Neuronal stem cell (in vitro differentiated cells): Measurements from ENCODE around the gene ARHGAP22.

ENCODE experiments used
- DNase-seq: peaks from one replicate; pipeline ENCODE4 v3.0.0-alpha.2; 2013; ENCODE audit warnings: low spot score
- H2AFZ ChIP-seq: one replicate; pipeline ENCODE4 v1.6.1; 2013; ENCODE audit warnings: mild to moderate bottlenecking, low read length, inconsistent platforms
- H2AK5ac ChIP-seq: 2 replicates; pipeline ENCODE4 v1.6.1; 2013; ENCODE audit warnings: low read depth, mild to moderate bottlenecking, inconsistent platforms, low read length, moderate library complexity, mixed read lengths
- H2BK120ac ChIP-seq: 2 replicates; pipeline ENCODE4 v1.6.1; 2013; ENCODE audit warnings: low read depth, mild to moderate bottlenecking, inconsistent platforms, low read length, moderate library complexity, mixed read lengths
- H2BK12ac ChIP-seq: one replicate; pipeline ENCODE4 v1.6.1; 2013; ENCODE audit warnings: low read length, inconsistent platforms
- H2BK15ac ChIP-seq: 2 replicates; pipeline ENCODE4 v1.6.1; 2013; ENCODE audit warnings: mild to moderate bottlenecking, low read length, inconsistent platforms, mixed read lengths
- H2BK5ac ChIP-seq: one replicate; pipeline ENCODE4 v1.6.1; 2013; ENCODE audit warnings: inconsistent platforms, mild to moderate bottlenecking, low read length, moderate library complexity
- H3K14ac ChIP-seq: one replicate; pipeline ENCODE4 v1.6.1; 2013; ENCODE audit warnings: low read length, inconsistent platforms
- H3K18ac ChIP-seq: 2 replicates; pipeline ENCODE4 v1.6.1; 2013; ENCODE audit warnings: low read length, inconsistent platforms
- H3K23ac ChIP-seq: 2 replicates; pipeline ENCODE4 v1.6.1; 2013; ENCODE audit warnings: low read depth, mild to moderate bottlenecking, mixed read lengths, low read length, inconsistent platforms; ENCODE audit not compliant: poor library complexity
- H3K27ac ChIP-seq: replicated peaks from 3 replicates; pipeline ENCODE4 v1.5.1; 2013; ENCODE audit warnings: low read length, inconsistent platforms
- H3K27me3 ChIP-seq, 3 experiments: 2 replicates each; pipeline ENCODE4 v1.6.1; 2013; ENCODE audit warnings: low read length in 3 of 3, mild to moderate bottlenecking in 2 of 3, inconsistent platforms in 1 of 3, low read depth in 1 of 3, mixed read lengths in 1 of 3, moderate library complexity in 1 of 3; ENCODE audit not compliant: control insufficient read depth in 3 of 3, insufficient read depth in 3 of 3
- H3K36me3 ChIP-seq, 2 donors: replicated peaks in 1 of 2; 2 replicates each; pipeline ENCODE4 v1.6.1; 2013; ENCODE audit warnings: low read length in 2 of 2; ENCODE audit not compliant: control insufficient read depth in 2 of 2, insufficient read depth in 2 of 2
- H3K4ac ChIP-seq: 2 replicates; pipeline ENCODE4 v1.6.1; 2013; ENCODE audit warnings: inconsistent platforms, mild to moderate bottlenecking, low read length, moderate library complexity
- H3K4me1 ChIP-seq, 2 donors: 1 replicate in 1 of 2; 2 replicates in 1 of 2; pipeline ENCODE4 v1.6.1; 2013; ENCODE audit warnings: low read length in 2 of 2, low read depth in 1 of 2; ENCODE audit not compliant: control insufficient read depth in 2 of 2, insufficient read depth in 1 of 2
- H3K4me2 ChIP-seq: one replicate; pipeline ENCODE4 v1.6.1; 2013; ENCODE audit warnings: mild to moderate bottlenecking, low read length, inconsistent platforms; ENCODE audit not compliant: insufficient read depth, poor library complexity, severe bottlenecking
- H3K4me3 ChIP-seq, 2 donors: 2 replicates each; pipeline ENCODE4 v1.5.1; 2013; ENCODE audit warnings: low read length in 2 of 2, mild to moderate bottlenecking in 2 of 2, inconsistent platforms in 1 of 2, moderate library complexity in 1 of 2
- H3K79me1 ChIP-seq: one replicate; pipeline ENCODE4 v1.6.1; 2013; ENCODE audit warnings: low read depth, mild to moderate bottlenecking, inconsistent platforms, low read length, moderate library complexity
- H3K9ac ChIP-seq: one replicate; pipeline ENCODE4 v1.6.1; 2013; ENCODE audit warnings: mild to moderate bottlenecking, low read depth, low read length, inconsistent platforms; ENCODE audit not compliant: poor library complexity
- H3K9me3 ChIP-seq, 2 donors: replicated peaks in 1 of 2; 2 replicates each; pipeline versions ENCODE3 to v1.6.1; 2013; ENCODE audit warnings: low read length in 2 of 2, mild to moderate bottlenecking in 2 of 2, inconsistent platforms in 1 of 2, low read depth in 1 of 2, mixed read lengths in 1 of 2, moderate library complexity in 1 of 2; ENCODE audit not compliant: control insufficient read depth in 2 of 2, insufficient read depth in 1 of 2
- H4K8ac ChIP-seq: one replicate; pipeline ENCODE4 v1.6.1; 2013; ENCODE audit warnings: low read depth, mild to moderate bottlenecking, inconsistent platforms, low read length, moderate library complexity
- H4K91ac ChIP-seq: one replicate; pipeline ENCODE4 v1.6.1; 2013; ENCODE audit warnings: low read length, low read depth, mild to moderate bottlenecking, inconsistent platforms; ENCODE audit not compliant: poor library complexity
- WGBS, 2 donors: extraction: QIAGEN DNeasy Blood & Tissue Kit; methylation state at CpG; one replicate each; pipeline ENCODE4 v1.1.7; 2013; ENCODE audit warnings: missing lambda C conversion rate in 2 of 2, mixed read lengths in 1 of 2; ENCODE audit not compliant: insufficient read length in 2 of 2, insufficient replicate concordance in 1 of 2; ENCODE audit errors: extremely low coverage in 2 of 2; 5-methylcytosine and 5-hydroxymethylcytosine counted together

Gene ARHGAP22

GRCh38 chr10:48652344-48652743 lies 47.5 kb upstream of the ARHGAP22 start:
- Histone ChIP-seq H2AK5ac (no peak overlapping the region), H3K4me2 (no peak overlapping the region), H3K9ac (no peak overlapping the region), H2BK5ac (no peak overlapping the region), H3K4me3 (no peak overlapping the region), H2BK15ac (no peak overlapping the region), H3K27me3 (peaks cover 0 to 11% (median 0%) of the 10 kb centered on the region in 3 experiments), H2BK12ac (no peak overlapping the region), H2BK120ac (no peak overlapping the region), H3K9me3 (no peaks in the 10 kb centered on the region), H4K8ac (no peak overlapping the region), H3K4ac (no peak overlapping the region), H3K27ac (no peak overlapping the region), H3K14ac (no peak overlapping the region), H2AFZ (no peak overlapping the region), H4K91ac (no peak overlapping the region), H3K36me3 (no peaks in the 10 kb centered on the region), H3K18ac (no peak overlapping the region), H3K23ac (no peak overlapping the region), H3K4me1 (peaks cover 0 to 5% of the 10 kb centered on the region in 2 donors), H3K79me1 (no peaks in the 10 kb centered on the region)
- DNase-seq: no peak
- no CpG with 5 or more reads among the region's 4 CpGs for WGBS, 2 donors

- no peak overlapping the region for H4K91ac ChIP-seq
- no peak for DNase-seq
- peaks cover 0 to 5% of the 10 kb centered on the region in 2 donors for H3K4me1 ChIP-seq
- H3K27ac ChIP-seq: no peak overlapping the region
- no peak overlapping the region for H3K23ac ChIP-seq
- H2BK12ac ChIP-seq: no peak overlapping the region
- H2BK15ac ChIP-seq: no peak overlapping the region
- no peak overlapping the region for H3K14ac ChIP-seq
- H2BK5ac ChIP-seq: no peak overlapping the region
- peaks cover 0 to 9% (median 0%) of the 10 kb centered on the region in 3 experiments for H3K27me3 ChIP-seq
- H3K36me3 ChIP-seq: no peaks in the 10 kb centered on the region
- no peak overlapping the region for H2AFZ ChIP-seq
- H2AK5ac ChIP-seq: no peak overlapping the region
- no peak overlapping the region for H3K18ac ChIP-seq
- no CpG with 5 or more reads among the region's 4 CpGs for WGBS, 2 donors
- H3K79me1 ChIP-seq: no peaks in the 10 kb centered on the region
- no peak overlapping the region for H3K4me3 ChIP-seq
- no peak overlapping the region for H2BK120ac ChIP-seq
- no peaks in the 10 kb centered on the region for H3K9me3 ChIP-seq
- no peak overlapping the region for H3K9ac ChIP-seq
- no peak overlapping the region for H4K8ac ChIP-seq
- H3K4me2 ChIP-seq: no peak overlapping the region
- no peak overlapping the region for H3K4ac ChIP-seq
Observed at GRCh38 chr10:48651839-48652238, 47.0 kb upstream of the ARHGAP22 start.

GRCh38 chr10:48651293-48651692 lies 46.4 kb upstream of the ARHGAP22 start:
- H2BK5ac ChIP-seq: no peak overlapping the region
- H2BK120ac ChIP-seq: no peak overlapping the region
- no peaks in the 10 kb centered on the region for H3K79me1 ChIP-seq
- no peak overlapping the region for H3K4me2 ChIP-seq
- H3K14ac ChIP-seq: peak overlapping the region; percentile 60
- DNase-seq: no peak
- no peak overlapping the region for H4K8ac ChIP-seq
- H3K23ac ChIP-seq: no peak overlapping the region
- H3K4me1 ChIP-seq: no peaks in the 10 kb centered on the region
- H3K27ac ChIP-seq: no peak overlapping the region
- no peak overlapping the region for H2BK15ac ChIP-seq
- H3K36me3 ChIP-seq: no peaks in the 10 kb centered on the region
- no CpG with 5 or more reads among the region's 2 CpGs for WGBS, 2 donors
- no peak overlapping the region for H3K4ac ChIP-seq
- peaks cover 0 to 5% (median 0%) of the 10 kb centered on the region in 3 experiments for H3K27me3 ChIP-seq
- no peaks in the 10 kb centered on the region for H3K9me3 ChIP-seq
- no peak overlapping the region for H2AFZ ChIP-seq
- H3K9ac ChIP-seq: no peak overlapping the region
- H4K91ac ChIP-seq: no peak overlapping the region
- H3K4me3 ChIP-seq: no peak overlapping the region
- H3K18ac ChIP-seq: no peak overlapping the region
- no peak overlapping the region for H2AK5ac ChIP-seq
- no peak overlapping the region for H2BK12ac ChIP-seq

- Histone ChIP-seq H3K79me1 (no peaks in the 10 kb centered on the region), H4K91ac (no peak overlapping the region), H3K36me3 (no peaks in the 10 kb centered on the region), H3K27me3 (no peaks in the 10 kb centered on the region), H3K4me1 (no peaks in the 10 kb centered on the region), H3K4ac (no peak overlapping the region), H2BK15ac (no peak overlapping the region), H2BK12ac (no peak overlapping the region), H2BK5ac (no peak overlapping the region), H3K18ac (no peak overlapping the region), H3K27ac (no peak overlapping the region), H3K23ac (no peak overlapping the region), H3K4me2 (no peak overlapping the region), H2AK5ac (no peak overlapping the region), H2AFZ (no peak overlapping the region), H2BK120ac (no peak overlapping the region), H3K14ac (no peak overlapping the region), H3K9ac (no peak overlapping the region), H3K4me3 (peak overlapping the region in 1 of 2 donors; percentile 2), H3K9me3 (no peaks in the 10 kb centered on the region), H4K8ac (no peak overlapping the region)
- no CpG with 5 or more reads among the region's 7 CpGs for WGBS, 2 donors
- DNase-seq: no peak
Observed at GRCh38 chr10:48649349-48649944, 44.6 kb upstream of the ARHGAP22 start.
